DND-41 (cell line): ENCODE results near the gene PCSK1N.
"Not testable (repeated sequence)": the region's sequence is repeated elsewhere in the genome, so short reads cannot be mapped to it uniquely, and the experiment has no call there.

Source experiments
- ATAC-seq: fragments of 200-7000 bp; cut with Tn5 transposase; 3 replicates; pipeline ENCODE4 v1.9.1; 2021; ENCODE audit warnings: low read depth; ENCODE audit not compliant: insufficient read depth
- DNase-seq: peaks from one replicate; pipeline ENCODE4 v3.0.0-alpha.2; 2020
- H2AFZ ChIP-seq: 2 replicates; pipeline ENCODE4 v1.6.0; 2012; ENCODE audit warnings: low read depth, low read length
- H3K27ac ChIP-seq: 2 replicates; pipeline ENCODE4 v1.5.1; 2012; ENCODE audit warnings: low read length, inconsistent platforms
- H3K27me3 ChIP-seq: fragments of 200-600 bp; sonication (generic); 2 replicates; pipeline ENCODE4 v1.6.0; 2012; ENCODE audit warnings: low read length, mild to moderate bottlenecking, inconsistent platforms; ENCODE audit not compliant: insufficient read depth, poor library complexity
- H3K36me3 ChIP-seq: 2 replicates; pipeline ENCODE4 v1.5.1; 2012; ENCODE audit warnings: low read length, inconsistent platforms; ENCODE audit not compliant: insufficient read depth
- H3K4me1 ChIP-seq: 2 replicates; pipeline ENCODE4 v1.5.1; 2012; ENCODE audit warnings: mild to moderate bottlenecking, low read length; ENCODE audit not compliant: insufficient read depth
- H3K4me2 ChIP-seq: 2 replicates; pipeline ENCODE4 v1.6.0; 2012; ENCODE audit warnings: mild to moderate bottlenecking, moderate library complexity, low read length, inconsistent platforms; ENCODE audit not compliant: insufficient read depth
- H3K4me3 ChIP-seq, 2 experiments: fragments of 200-600 bp in 1 of 2; shearing (Covaris generic) in 1 of 2; 2 replicates each; pipeline ENCODE4 v1.5.1; 2012 to 2016; ENCODE audit warnings: inconsistent platforms in 2 of 2, low read length in 2 of 2, mild to moderate bottlenecking in 2 of 2, low read depth in 1 of 2, moderate library complexity in 1 of 2
- H3K79me2 ChIP-seq: 2 replicates; pipeline ENCODE4 v1.6.0; 2012; ENCODE audit warnings: low read length, inconsistent platforms; ENCODE audit not compliant: insufficient read depth
- H3K9ac ChIP-seq: 2 replicates; pipeline ENCODE4 v1.6.0; 2012; ENCODE audit warnings: low read depth, mild to moderate bottlenecking, inconsistent platforms, low read length, moderate library complexity
- H3K9me3 ChIP-seq: 2 replicates; pipeline ENCODE4 v1.5.1; 2012; ENCODE audit warnings: low read length, moderate library complexity, mild to moderate bottlenecking, inconsistent platforms; ENCODE audit not compliant: insufficient read depth, severe bottlenecking
- H4K20me1 ChIP-seq: 2 replicates; pipeline ENCODE4 v1.6.0; 2012; ENCODE audit warnings: low read length; ENCODE audit not compliant: insufficient read depth
- CTCF ChIP-seq: IDR thresholded peaks from 2 replicates; pipeline ENCODE4 v1.5.1; 2012; ENCODE audit warnings: borderline replicate concordance, low read length, moderate library complexity, mild to moderate bottlenecking; ENCODE audit not compliant: poor library complexity, severe bottlenecking; ENCODE audit errors: extremely low read depth
- EZH2 ChIP-seq: IDR thresholded peaks from 3 replicates; pipeline ENCODE4 v1.6.1; 2012; ENCODE audit warnings: borderline replicate concordance, low read depth, mild to moderate bottlenecking, moderate library complexity, low read length, inconsistent platforms; ENCODE audit not compliant: severe bottlenecking

PCSK1N gene

GRCh38 chrX:48826135-48826875 is 9.1 kb downstream of the PCSK1N start, which contains the start of gene ERAS:
TSS of gene ERAS (plus strand) at chrX:48826513. CDS start at chrX:48829124, 2,611 bp downstream.
- ATAC-seq (no peak), DNase-seq (no peak)
- H3K4me1 ChIP-seq, result no peaks in the 10 kb centered on the region
- no peak within 1 kb of the TSS for H3K9ac ChIP-seq
- no peak for TF ChIP-seq EZH2
- TF ChIP-seq CTCF, result no peak
- H3K4me3 ChIP-seq, result no peak within 1 kb of the TSS
- no peak within 1 kb of the TSS for H3K27ac ChIP-seq
- H3K79me2 ChIP-seq, result no peaks in the 10 kb centered on the region
- H3K27me3 ChIP-seq, result no peaks in the 10 kb centered on the region
- no peak within 1 kb of the TSS for H3K4me2 ChIP-seq
- no peak within 1 kb of the TSS for H2AFZ ChIP-seq
- no peaks in the 10 kb centered on the region for H3K9me3 ChIP-seq
- H4K20me1 ChIP-seq, result no peaks in the 10 kb centered on the region
- peaks cover 24% of the 10 kb centered on the region for H3K36me3 ChIP-seq

- ATAC-seq, result no peak
- TF ChIP-seq EZH2 (no peak), CTCF (no peak)
- DNase-seq, result no peak
- H2AFZ ChIP-seq, result no peak overlapping the region
- no peaks in the 10 kb centered on the region for H3K27me3 ChIP-seq
- no peaks in the 10 kb centered on the region for H3K9me3 ChIP-seq
- peaks cover 31% of the 10 kb centered on the region for H3K36me3 ChIP-seq
- H3K4me3 ChIP-seq, result no peak overlapping the region
- no peaks in the 10 kb centered on the region for H4K20me1 ChIP-seq
- no peaks in the 10 kb centered on the region for H3K79me2 ChIP-seq
- no peaks in the 10 kb centered on the region for H3K4me1 ChIP-seq
- no peak overlapping the region for H3K27ac ChIP-seq
- H3K4me2 ChIP-seq, result no peak overlapping the region
- H3K9ac ChIP-seq, result no peak overlapping the region
These were observed 11.3 kb downstream of the PCSK1N start for GRCh38 chrX:48824066-48824465.

GRCh38 chrX:48823053-48823452 is 12.4 kb downstream of the PCSK1N start:
- Histone ChIP-seq H3K27me3 (no peaks in the 10 kb centered on the region), H3K4me3 (no peak overlapping the region), H3K36me3 (peaks cover 40% of the 10 kb centered on the region), H3K79me2 (no peaks in the 10 kb centered on the region), H4K20me1 (no peaks in the 10 kb centered on the region), H3K9ac (no peak overlapping the region), H3K4me2 (no peak overlapping the region), H2AFZ (no peak overlapping the region), H3K4me1 (no peaks in the 10 kb centered on the region), H3K9me3 (no peaks in the 10 kb centered on the region), H3K27ac (no peak overlapping the region)
- ATAC-seq (no peak), DNase-seq (no peak)
- TF ChIP-seq CTCF, result no peak
- no peak for TF ChIP-seq EZH2

GRCh38 chrX:48819394-48819793 is 16.0 kb downstream of the PCSK1N start:
- not testable (repeated sequence) for H3K9ac ChIP-seq, ATAC-seq, H3K4me3 ChIP-seq, H3K4me2 ChIP-seq, H3K4me1 ChIP-seq, H3K27ac ChIP-seq, H3K79me2 ChIP-seq, H3K9me3 ChIP-seq, H2AFZ ChIP-seq, H3K27me3 ChIP-seq, DNase-seq, H4K20me1 ChIP-seq
- H3K36me3 ChIP-seq, result peaks cover 46% of the 10 kb centered on the region
